Mesodermal cell (in vitro differentiated cells): ENCODE data around the gene HIPK2.
"Not testable (repeated sequence)": the region's sequence is repeated elsewhere in the genome, so short reads cannot be mapped to it uniquely, and the experiment has no call there.

Source experiments
- H3K27ac ChIP-seq: 2 replicates; pipeline ENCODE4 v1.7.0; 2013; ENCODE audit warnings: mild to moderate bottlenecking, low read depth, low read length, moderate library complexity; ENCODE audit not compliant: severe bottlenecking
- H3K36me3 ChIP-seq: 2 replicates; pipeline ENCODE4 v1.7.1; 2013; ENCODE audit warnings: mild to moderate bottlenecking, low read length, moderate library complexity; ENCODE audit not compliant: control insufficient read depth, insufficient read depth
- H3K4me1 ChIP-seq: one replicate; pipeline ENCODE4 v1.7.1; 2013; ENCODE audit warnings: mild to moderate bottlenecking, low read length; ENCODE audit not compliant: insufficient read depth, control insufficient read depth, poor library complexity, severe bottlenecking
- H3K4me3 ChIP-seq: 2 replicates; pipeline ENCODE4 v1.7.0; 2013; ENCODE audit warnings: low read length, control low read depth, mild to moderate bottlenecking; ENCODE audit not compliant: insufficient read depth, poor library complexity, severe bottlenecking; ENCODE audit errors: extremely low read depth
- H3K9me3 ChIP-seq: 2 replicates; pipeline ENCODE4 v1.7.1; 2013; ENCODE audit warnings: mild to moderate bottlenecking, low read length, moderate library complexity; ENCODE audit not compliant: control insufficient read depth
- WGBS, 2 experiments: methylation state at CpG; one replicate each; pipeline ENCODE4 v1.1.5; 2013; ENCODE audit warnings: missing lambda C conversion rate in 2 of 2; ENCODE audit not compliant: insufficient coverage in 2 of 2; 5-methylcytosine and 5-hydroxymethylcytosine counted together

HIPK2 gene

DNA sequence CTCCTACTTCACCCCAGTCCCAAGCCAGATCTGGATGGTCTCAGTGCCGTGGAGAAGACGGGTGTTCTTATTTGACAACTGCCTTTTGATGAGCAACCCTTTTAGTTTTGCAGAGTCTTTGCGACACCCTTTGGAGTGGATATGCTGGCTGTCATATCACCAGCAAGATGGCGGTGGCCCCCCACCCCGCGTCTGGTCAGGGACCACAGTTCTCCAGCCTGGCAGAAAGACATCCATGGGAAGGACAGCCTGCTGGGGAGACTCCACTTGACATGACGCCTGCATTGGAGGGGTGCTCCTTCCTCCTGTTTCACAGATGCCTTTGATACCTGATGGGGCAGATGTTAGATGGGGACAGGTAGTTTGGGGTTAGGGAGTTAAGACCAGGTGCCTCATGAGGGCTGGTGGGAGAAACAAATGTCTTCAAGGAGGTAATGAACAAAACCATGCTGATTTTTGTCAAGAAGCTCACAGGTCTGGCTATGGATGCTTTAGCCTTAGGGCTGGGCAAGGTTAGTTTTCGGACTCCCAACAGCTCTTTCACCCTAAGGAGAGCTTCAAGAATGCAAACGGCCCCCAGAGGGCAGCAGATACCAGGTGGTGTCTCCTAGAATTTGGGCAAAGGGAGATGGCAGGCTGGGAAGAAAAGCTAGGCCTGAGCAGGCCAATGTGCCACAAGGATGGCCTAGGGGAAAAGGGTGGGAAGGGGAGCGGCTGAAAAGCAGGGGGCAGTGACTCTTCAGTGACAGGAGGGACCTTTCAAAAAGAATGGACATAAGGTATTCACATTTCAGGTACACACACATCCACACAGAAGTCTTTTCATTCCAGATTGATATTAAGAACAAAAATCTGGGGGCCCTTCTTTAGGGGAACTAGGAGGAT, 159.1 kb downstream of the HIPK2 start:
- Histone ChIP-seq H3K27ac (no peak overlapping the region), H3K4me1 (no peaks in the 10 kb centered on the region), H3K9me3 (no peaks in the 10 kb centered on the region), H3K36me3 (peaks cover 38% of the 10 kb centered on the region), H3K4me3 (no peak overlapping the region)
- WGBS, 2 experiments: 87 to 95% methylated on average over 7 to 8 of the region's 10 CpGs

DNA sequence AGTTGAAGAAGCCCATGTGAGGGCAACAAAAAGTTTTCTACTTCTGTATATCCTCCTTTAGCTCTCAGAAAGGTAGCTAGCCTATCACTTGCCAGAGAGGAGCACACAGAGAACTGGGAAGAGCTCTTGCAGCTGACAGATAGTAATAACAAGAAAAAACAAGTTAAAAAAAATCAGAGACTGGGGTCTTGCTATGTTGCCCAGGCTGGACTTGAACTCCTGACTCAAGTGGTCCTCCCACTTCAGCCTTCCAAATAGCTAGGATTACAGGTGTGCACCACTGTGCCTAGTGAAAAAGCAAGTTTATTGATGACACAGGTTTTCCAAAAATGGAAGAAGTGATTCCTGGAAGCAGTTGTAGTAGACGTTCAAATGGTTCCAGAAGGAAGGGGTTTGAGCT, 160.7 kb downstream of the HIPK2 start:
- Histone ChIP-seq H3K4me1 (no peaks in the 10 kb centered on the region), H3K27ac (no peak overlapping the region), H3K4me3 (no peak overlapping the region), H3K36me3 (peaks cover 50% of the 10 kb centered on the region), H3K9me3 (no peaks in the 10 kb centered on the region)
- 90 to 100% methylated on average over 1 of the region's 1 CpG for WGBS, 2 experiments

- no peak overlapping the region for H3K27ac ChIP-seq
- H3K4me3 ChIP-seq: no peak overlapping the region
- 90 to 100% methylated on average over 2 to 3 of the region's 5 CpGs for WGBS, 2 experiments
- no peaks in the 10 kb centered on the region for H3K9me3 ChIP-seq
- H3K4me1 ChIP-seq: no peaks in the 10 kb centered on the region
- H3K36me3 ChIP-seq: peaks cover 48% of the 10 kb centered on the region
Observed at GRCh38 chr7:139614886-139615285, 162.9 kb downstream of the HIPK2 start.

- 87 to 89% methylated on average over 9 to 10 of the region's 10 CpGs for WGBS, 2 experiments
- Histone ChIP-seq H3K36me3 (peaks cover 47% of the 10 kb centered on the region), H3K4me1 (no peaks in the 10 kb centered on the region), H3K9me3 (no peaks in the 10 kb centered on the region), H3K27ac (no peak overlapping the region), H3K4me3 (no peak overlapping the region)
Observed at GRCh38 chr7:139613971-139614411, 163.8 kb downstream of the HIPK2 start.

DNA sequence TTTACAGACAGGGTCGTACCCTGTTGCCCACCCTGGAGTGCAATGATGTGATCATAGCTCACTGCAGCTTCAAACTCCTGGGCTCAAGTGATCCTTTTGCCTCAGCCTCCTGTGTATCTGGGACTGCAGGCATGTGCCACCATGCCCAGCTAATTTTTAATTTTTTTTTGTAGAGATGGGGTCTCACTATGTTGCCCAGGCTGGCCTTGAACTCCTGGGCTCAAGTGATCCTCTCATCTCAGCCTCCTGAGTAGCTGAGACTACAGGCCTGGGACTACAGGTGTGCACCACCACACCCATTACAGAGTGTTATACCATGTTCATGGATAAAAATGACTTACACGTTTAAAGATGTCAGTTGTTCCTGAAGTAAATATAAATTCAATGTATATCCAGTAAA, 166.2 kb downstream of the HIPK2 start:
- H3K9me3 ChIP-seq, H3K4me3 ChIP-seq, H3K4me1 ChIP-seq, H3K27ac ChIP-seq: not testable (repeated sequence)
- H3K36me3 ChIP-seq: peaks cover 31% of the 10 kb centered on the region
- WGBS, 2 experiments: 88 to 100% methylated on average over 1 of the region's 2 CpGs

DNA sequence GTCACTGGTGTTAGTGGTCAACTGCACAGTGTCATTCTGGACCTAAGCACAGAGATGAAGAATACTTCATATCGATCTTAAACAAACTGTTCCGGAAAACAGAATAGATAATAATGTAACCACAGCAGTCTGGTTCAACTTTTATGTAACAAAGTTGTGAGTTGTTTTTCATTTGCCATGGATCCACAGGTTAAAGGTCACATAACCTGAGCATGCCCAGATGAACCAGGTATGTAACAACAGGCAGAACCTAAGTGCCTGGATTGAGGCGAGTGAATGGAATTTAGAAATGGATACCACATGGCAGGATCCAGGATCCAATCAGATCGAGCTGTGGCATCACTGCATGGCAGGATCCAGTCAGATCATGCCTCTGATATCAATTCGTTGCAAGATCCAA, 167.2 kb downstream of the HIPK2 start:
- 79 to 98% methylated on average over 3 to 5 of the region's 5 CpGs for WGBS, 2 experiments
- H3K9me3 ChIP-seq: no peaks in the 10 kb centered on the region
- peaks cover 25% of the 10 kb centered on the region for H3K36me3 ChIP-seq
- H3K4me1 ChIP-seq: no peaks in the 10 kb centered on the region
- H3K27ac ChIP-seq: no peak overlapping the region
- H3K4me3 ChIP-seq: no peak overlapping the region

- no peaks in the 10 kb centered on the region for H3K9me3 ChIP-seq
- peaks cover 30% of the 10 kb centered on the region for H3K36me3 ChIP-seq
- no peak overlapping the region for H3K27ac ChIP-seq
- WGBS, 2 experiments: 100% methylated on average over 5 of the region's 5 CpGs; no CpG with 5 or more reads in 1 of the 2 experiments
- no peaks in the 10 kb centered on the region for H3K4me1 ChIP-seq
- H3K4me3 ChIP-seq: no peak overlapping the region
Observed at GRCh38 chr7:139603896-139604295, 173.9 kb downstream of the HIPK2 start.

DNA sequence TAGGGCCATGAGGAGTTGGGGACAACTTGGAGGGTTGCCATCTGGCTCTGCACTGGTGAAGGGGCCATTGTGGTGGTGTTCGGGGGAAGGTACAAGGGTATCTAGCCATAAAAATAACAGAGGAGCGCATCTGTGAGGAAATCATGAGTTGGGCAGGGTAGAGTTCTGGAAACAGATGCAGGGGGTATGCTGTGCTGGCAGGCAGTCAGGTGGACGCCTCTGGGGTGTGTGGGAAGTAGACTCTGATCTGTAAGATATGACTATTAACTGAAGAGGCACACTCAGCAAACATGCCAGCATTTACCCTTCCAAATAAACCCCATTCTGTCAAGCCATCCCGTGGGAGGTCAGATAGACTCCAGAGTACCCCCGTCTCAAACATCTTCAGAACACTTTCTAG, 174.5 kb downstream of the HIPK2 start:
- Histone ChIP-seq H3K4me3 (no peak overlapping the region), H3K9me3 (no peaks in the 10 kb centered on the region), H3K36me3 (peaks cover 35% of the 10 kb centered on the region), H3K27ac (no peak overlapping the region), H3K4me1 (no peaks in the 10 kb centered on the region)
- WGBS, 2 experiments: 94% methylated on average over 4 of the region's 5 CpGs

GRCh38 chr7:139602143-139602722, 175.6 kb downstream of the HIPK2 start:
- H3K9me3 ChIP-seq: no peaks in the 10 kb centered on the region
- H3K36me3 ChIP-seq: peaks cover 37% of the 10 kb centered on the region
- H3K27ac ChIP-seq: no peak overlapping the region
- no peaks in the 10 kb centered on the region for H3K4me1 ChIP-seq
- WGBS, 2 experiments: 63 to 67% methylated on average over 6 of the region's 7 CpGs
- H3K4me3 ChIP-seq: no peak overlapping the region

DNA sequence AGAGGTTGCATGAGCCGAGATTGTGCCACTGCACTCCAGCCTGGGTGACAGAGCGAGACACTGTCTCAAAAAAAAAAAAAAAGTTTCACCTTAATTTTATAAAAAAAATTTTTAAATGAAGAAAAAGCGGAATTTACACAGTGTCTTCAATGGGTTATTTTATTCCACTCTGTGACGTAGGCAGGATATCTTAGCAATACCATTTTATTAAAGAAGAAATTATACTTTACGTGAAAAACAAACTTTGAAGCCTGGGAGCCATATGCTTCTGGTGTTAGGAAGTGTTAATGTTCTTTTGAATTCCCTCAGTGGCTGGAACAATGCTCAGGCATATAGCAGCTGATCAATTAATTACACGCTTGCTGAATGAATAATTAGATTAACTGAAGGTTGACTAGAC, 176.6 kb downstream of the HIPK2 start:
- Histone ChIP-seq H3K9me3 (no peaks in the 10 kb centered on the region), H3K4me3 (no peak overlapping the region), H3K4me1 (no peaks in the 10 kb centered on the region), H3K36me3 (peaks cover 48% of the 10 kb centered on the region), H3K27ac (no peak overlapping the region)
- WGBS, 2 experiments: 100% methylated on average over 1 of the region's 6 CpGs; no CpG with 5 or more reads in 1 of the 2 experiments

DNA sequence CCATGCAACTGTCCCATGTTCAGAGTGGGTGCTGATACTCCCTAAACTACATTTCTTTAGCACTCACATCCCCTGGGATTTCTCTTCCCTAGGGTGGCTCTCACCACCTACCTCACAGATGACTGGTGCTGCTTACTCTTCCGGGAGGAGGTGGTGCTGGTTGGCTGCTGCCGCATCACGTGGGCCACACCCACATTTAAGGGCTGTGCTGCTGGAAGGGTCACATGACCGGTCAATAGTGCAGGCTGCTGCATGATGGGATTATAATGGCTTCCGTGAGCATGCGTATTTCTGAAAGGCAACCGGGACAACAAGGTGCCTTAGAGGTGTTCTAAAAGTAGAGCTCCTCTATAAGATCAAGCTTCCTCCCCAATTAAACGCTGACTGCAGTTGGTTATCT, 177.5 kb downstream of the HIPK2 start:
- Histone ChIP-seq H3K36me3 (peaks cover 56% of the 10 kb centered on the region), H3K9me3 (no peaks in the 10 kb centered on the region), H3K4me1 (no peaks in the 10 kb centered on the region), H3K4me3 (no peak overlapping the region), H3K27ac (no peak overlapping the region)
- 92 to 94% methylated on average over 6 to 7 of the region's 8 CpGs for WGBS, 2 experiments
